Left hindlimb (tissue), 1 donor: Measurements from ENCODE around the gene CSMD2.

Experiments used
- DNase-seq: peaks from one replicate; pipeline ENCODE4 v3.0.0-alpha.2; 2018

The CSMD2 gene

GRCh38 chr1:33659641-33660040 is 505.4 kb downstream of the CSMD2 start:
- DNase-seq = no peak

GRCh38 chr1:33657833-33658232 is 507.2 kb downstream of the CSMD2 start:
- DNase-seq = no peak

DNA sequence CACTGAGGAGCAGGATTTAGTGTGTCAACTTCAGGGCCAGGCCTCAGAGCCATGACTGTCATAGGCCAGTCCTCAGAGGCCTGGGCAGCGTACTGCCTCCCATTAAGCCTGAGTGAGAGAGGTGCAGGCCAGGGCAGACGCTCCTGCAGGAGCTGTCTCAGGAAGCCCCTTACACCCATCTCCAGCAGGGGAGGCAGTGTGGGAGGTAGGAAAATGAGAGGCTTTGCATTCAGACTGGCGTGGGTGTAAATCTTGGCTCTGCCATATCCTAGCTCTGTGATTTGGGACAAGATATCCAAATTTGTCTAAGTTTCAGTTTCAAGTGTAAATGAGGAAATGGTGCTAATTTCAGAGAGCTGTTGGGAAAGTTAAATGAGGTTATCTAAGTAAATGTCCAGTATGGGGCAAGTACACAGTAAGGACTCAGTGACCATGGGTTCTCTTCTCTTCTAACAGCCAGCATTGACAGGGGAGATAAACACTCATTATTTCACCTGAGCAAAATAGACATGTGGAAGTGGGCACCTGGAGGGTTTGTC is 508.5 kb downstream of the CSMD2 start:
- no peak for DNase-seq

DNA sequence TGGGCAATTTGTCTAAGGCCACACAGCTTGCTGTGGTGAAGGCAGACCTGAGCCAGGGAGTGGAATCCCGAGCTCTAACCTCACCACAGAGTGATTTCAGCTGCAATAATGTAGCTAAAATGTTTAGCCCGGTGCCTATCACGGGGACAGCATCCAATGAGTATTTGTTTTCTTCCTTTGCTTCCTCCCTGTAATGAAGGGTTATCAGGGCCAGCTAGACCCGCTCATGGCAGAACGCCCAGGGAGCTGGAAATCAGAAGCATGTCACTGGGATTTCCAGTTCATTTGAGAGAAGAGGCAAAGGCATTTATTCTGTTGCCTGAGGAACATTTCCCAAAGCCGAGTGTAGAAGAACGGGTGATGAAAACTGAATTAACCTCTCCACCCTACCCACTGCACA is 509.5 kb downstream of the CSMD2 start:
- peak; percentile 69 for DNase-seq

DNA sequence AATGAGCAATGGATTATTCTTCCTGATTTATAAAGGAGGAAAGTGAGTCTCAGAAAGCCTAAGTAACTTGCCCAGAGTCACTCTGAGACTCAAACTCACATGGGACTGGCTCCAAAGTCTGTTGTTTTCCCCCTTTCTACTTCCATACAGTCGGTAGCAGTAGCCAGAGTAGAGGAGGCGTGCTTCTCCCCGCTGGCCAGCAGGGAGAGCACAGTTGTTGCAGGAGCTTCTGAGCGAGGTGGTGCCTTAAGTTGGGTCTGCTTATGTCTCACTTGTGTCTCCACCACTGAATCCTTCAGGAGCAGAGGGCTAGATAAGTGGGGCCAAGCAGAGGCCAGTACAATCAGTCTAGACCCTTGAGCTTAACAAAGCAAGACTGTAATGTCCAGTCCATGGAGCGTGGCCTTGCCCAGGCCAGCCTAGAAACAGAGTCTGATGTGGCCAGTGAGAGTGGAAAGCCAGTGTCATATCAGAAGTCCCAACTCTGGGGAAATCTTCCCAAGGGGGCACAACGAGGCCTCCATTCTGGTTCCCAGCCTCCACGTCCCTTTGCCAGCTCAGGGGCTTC is 510.7 kb downstream of the CSMD2 start:
- DNase-seq = no peak

GRCh38 chr1:33653226-33653625 is 511.8 kb downstream of the CSMD2 start:
- DNase-seq = no peak

DNA sequence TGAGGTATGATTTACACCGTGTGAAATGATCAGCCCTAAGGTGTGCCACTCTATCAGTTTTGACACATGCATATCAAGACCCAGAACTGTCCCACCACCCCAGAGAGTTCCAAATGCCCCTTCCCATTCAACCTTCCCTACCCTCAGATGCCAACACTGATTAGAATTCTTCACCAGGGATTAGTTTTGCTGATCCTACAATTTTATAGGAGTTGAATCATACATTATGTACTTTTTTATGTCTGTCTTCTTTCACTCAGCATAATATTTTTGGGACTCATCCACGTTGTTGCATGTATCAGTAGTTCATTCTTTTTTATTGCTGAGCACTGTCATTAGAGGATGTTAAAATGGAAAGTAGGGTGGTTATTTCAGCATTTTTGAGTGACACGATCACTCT is 514.3 kb downstream of the CSMD2 start:
- DNase-seq = no peak

DNA sequence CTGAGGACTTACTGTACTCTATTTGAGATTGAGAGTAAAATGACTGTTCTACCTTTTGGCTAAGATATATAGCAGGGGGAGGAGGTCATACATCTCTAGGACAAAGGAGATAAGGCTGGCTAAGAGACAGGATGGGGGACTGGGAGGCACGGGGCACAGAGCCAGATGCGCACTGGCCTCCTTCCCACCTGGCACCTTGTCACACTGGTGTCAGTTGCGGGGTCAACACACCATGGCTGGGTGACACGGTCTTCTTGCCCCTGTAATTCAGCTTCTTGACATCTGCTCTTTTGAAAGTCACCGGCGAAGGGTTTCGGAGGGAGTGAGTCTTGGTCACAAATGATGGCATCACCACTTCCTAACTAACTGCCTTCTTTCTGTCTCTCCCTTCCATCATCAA is 515.3 kb downstream of the CSMD2 start:
- no peak for DNase-seq

GRCh38 chr1:33643216-33643615 is 521.8 kb downstream of the CSMD2 start:
- no peak for DNase-seq

- DNase-seq = no peak
Measured at GRCh38 chr1:33641104-33641830, 523.8 kb downstream of the CSMD2 start.

GRCh38 chr1:33640114-33640660 is 524.8 kb downstream of the CSMD2 start:
- no peak for DNase-seq

- no peak for DNase-seq
Measured at GRCh38 chr1:33637846-33638440, 527.1 kb downstream of the CSMD2 start.

- no peak for DNase-seq
Measured at GRCh38 chr1:33636209-33636608, 528.8 kb downstream of the CSMD2 start.

DNA sequence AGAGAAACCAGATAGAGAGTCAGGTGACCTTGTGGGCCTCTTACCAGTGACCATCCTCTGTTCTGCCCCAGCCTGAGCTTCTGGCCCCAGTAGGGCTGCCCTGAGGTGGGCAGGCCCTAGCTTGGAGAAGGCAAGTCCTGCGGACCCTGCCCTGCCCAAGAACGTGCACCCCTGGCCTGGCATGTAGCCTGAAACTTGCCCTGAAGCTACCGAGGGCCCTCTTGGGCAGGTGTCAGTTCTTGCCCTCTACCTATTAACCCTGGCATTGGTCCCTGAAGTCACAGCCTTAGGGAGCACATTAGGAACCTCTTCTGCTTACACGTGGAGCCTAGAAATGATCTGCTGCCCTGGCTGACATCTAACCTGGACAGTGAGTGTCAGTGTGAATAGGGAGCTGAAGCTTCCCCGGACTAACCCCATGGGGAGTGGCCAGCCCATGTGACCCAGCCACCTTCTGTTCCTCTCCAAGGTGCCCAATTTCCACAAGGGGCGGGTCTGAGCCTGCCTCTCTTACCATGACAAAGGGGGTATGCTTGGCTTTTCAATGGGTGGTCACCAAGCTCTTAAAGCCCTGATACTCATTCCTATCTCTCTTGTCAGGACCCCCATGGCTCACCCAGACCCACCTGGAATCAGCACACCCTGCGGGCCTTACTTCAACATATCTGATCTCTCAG is 529.6 kb downstream of the CSMD2 start:
- no peak for DNase-seq

DNA sequence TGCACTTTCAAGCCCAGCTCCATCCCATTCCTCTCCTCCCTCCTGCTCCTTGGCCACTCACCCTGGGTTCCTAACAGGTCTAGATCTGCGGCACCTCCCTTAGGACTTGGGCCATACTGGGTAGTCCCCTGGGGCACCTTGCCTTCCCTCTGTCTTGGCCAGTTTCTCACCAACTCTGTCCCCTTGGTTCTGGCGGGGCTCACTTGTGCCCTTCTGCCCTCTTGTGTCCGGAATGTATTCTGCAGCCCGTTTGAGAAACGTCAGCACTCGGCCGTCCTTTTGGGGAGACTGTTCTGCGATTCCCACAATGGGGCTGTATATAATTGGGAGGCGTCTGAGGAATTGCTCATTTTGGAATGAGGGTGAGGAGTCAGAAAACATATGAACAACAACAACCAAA is 530.2 kb downstream of the CSMD2 start:
- DNase-seq = no peak

- no peak for DNase-seq
Measured at GRCh38 chr1:33634143-33634542, 530.9 kb downstream of the CSMD2 start.

DNA sequence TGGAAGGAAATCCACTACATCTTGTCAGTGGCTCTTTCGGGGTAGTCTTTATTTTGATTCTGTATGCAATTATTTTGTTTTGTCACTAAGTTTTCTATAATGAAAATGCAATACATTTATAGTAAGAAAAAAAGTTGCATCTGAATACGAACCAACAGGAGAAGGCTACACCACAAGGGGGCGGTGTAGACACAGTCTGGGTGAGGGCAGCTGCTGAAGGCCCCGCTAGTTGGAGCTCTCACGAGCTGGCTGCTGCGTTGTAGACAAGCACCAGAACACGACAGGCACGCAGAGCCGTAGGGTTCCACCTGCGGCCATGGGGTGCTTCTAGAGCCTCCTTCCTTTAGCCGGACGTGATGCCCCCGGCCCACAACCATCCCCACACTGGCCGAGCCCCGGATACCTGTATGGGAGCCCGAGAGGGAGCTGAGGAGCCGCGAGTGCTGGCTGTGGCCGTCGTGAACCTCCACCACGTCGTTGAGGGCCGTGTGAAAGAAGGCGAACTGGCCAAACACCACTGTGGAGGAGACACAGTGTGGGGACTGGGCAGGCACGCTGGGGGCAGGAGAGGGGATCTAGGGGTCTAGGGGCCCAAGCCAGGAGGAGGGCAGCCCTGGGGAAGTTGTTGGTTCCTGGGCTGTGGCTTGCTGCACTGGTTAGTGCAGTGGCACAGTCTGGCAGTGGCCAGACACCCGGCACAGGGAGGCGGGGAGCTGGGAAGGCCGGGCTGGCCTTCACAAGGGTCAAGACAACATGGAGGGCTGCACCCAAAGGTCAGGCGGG is 531.8 kb downstream of the CSMD2 start:
- DNase-seq = peak; percentile 85

DNA sequence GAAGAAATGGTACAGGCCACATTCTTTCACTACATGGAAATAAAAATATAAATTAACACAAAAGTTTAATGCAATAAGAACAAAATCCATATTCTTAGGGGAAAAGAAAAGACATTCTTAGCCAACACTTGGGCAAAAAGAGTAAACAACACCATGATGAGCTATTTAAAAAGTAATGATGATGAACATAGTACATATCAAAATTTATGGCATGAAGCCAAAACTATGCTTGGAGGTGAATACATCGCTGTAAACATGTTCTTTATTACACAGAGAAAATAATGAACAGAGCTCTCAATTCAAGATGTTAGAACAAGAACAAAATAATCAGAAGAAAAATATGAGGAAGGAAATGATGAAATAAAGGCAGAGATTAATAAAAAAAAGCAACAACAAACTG is 534.3 kb downstream of the CSMD2 start:
- no peak for DNase-seq

GRCh38 chr1:33626801-33627200 is 538.2 kb downstream of the CSMD2 start:
- no peak for DNase-seq

- no peak for DNase-seq
Measured at GRCh38 chr1:33624991-33625870, 539.8 kb downstream of the CSMD2 start.

DNA sequence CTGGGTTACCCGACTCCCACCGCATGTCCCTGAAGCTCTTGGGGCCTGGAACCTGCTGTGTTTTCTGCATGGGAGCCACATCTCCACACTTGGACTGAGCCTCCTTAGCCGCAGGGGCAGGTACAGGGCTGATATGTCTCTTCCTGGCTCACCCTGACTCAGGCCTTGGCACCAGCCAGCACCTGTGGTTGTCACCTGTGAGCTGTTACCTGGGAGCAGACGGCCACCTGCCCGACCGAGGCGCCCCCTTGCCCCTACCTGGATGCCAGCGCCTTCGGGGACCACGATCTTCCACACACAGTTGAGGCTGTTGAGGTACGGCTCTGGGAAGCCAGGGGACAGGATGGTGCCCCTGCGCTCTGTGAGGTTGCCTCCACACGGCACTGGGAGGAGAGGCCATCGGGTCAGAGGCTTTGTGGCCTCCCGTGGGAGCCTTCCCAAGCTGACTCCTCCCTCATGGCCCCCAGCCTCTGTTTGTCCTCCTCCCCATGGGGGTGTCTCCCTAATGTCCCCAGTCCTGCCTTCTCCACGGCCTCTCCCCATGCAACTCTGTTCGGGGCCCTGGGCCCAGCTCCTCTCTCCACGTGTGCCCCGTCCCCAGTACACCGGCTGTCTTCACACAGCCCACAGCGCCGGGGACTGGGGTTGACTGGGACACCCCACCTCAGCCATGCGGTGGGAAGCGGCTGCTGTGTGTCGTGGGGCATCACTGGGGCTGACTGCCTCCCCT is 540.6 kb downstream of the CSMD2 start:
- DNase-seq = no peak
